Activated T-cell treated with anti-CD3 and anti-CD28 coated beads, Interleukin-2, amount 50 U/mL, for 72 hours (primary cell): Measurements from ENCODE around the gene ITGB3. TPM values are rescaled to one million over a fixed set of nuclear protein-coding genes. Genes with fewer than 3 reads are reported as not detected.

Experiments used
- ATAC-seq, 2 donors: fragments of 150-1000 bp; cut with Tn5 transposase; replicated peaks in 1 of 2; 2 replicates each; pipeline ENCODE4 v1.10.0; 2021; ENCODE audit warnings: moderate library complexity in 2 of 2, mild to moderate bottlenecking in 1 of 2
- DNase-seq, 2 donors: peaks; one replicate each; pipeline ENCODE4 v3.0.0; 2021 to 2022; ENCODE audit warnings: mixed read lengths in 1 of 2
- H3K27ac Mint-ChIP-seq: one replicate; pipeline ENCODE4 v1.8.0; 2022; ENCODE audit warnings: mild to moderate bottlenecking, moderate library complexity, mixed read lengths
- H3K27me3 Mint-ChIP-seq: one replicate; pipeline ENCODE4 v1.8.0; 2022; ENCODE audit warnings: low read depth, mixed read lengths
- H3K36me3 Mint-ChIP-seq, 2 donors: one replicate each; pipeline ENCODE4 v1.8.0; 2022; ENCODE audit warnings: mixed read lengths in 2 of 2, mild to moderate bottlenecking in 1 of 2; ENCODE audit not compliant: insufficient read depth in 2 of 2
- H3K4me1 Mint-ChIP-seq: one replicate; pipeline ENCODE4 v1.8.0; 2022; ENCODE audit warnings: low read depth, mixed read lengths
- H3K4me3 Mint-ChIP-seq, 2 donors: one replicate each; pipeline ENCODE4 v1.8.0; 2022; ENCODE audit warnings: mild to moderate bottlenecking in 2 of 2, mixed read lengths in 2 of 2, moderate library complexity in 2 of 2
- H3K9me3 Mint-ChIP-seq, 2 donors: one replicate each; pipeline ENCODE4 v1.8.0; 2022; ENCODE audit warnings: mixed read lengths in 2 of 2
- total RNA-seq, 2 donors: library from RNA; stranded (reverse); gene quantifications; one replicate each; pipeline ENCODE4 v1.2.3, GENCODE V29; 2022

ITGB3 gene
- total RNA-seq, 2 donors from 2014 or later = not detected

DNA sequence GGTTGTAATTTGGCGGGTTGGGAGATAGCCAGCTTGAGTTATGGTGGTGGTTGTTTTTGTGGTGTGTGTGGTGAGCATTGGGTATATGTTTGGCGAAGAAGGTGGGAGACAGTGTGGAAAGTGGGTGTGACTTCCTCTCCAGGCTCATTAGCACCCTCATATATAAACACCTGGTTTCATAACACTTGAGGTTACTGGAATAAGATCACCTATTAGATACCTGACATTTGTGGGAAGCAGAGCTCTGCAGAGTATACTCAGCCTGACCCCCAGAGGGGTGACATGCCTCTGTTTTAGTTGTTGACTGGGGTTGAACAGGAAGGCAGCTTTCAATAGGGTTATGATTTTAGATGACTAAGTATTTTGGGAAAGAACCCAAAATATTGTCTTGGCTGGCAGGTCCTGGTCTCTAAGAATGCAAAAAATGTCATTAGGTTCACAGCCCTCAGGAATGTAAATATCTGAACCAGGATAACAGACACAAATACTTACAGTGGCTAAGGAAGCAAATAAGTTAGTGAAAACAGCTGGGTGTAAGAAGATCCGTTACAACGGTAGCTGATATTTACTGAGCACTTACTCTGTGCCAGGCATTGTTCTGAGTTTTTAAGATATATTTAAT, 51.8 kb downstream of the ITGB3 start:
- Mint-ChIP-seq H3K27ac (no peak overlapping the region), H3K4me1 (peaks cover 19% of the 10 kb centered on the region), H3K9me3 (peaks cover 0 to 4% of the 10 kb centered on the region in 2 donors), H3K36me3 (peaks cover 0 to 6% of the 10 kb centered on the region in 2 donors), H3K27me3 (peaks cover 5% of the 10 kb centered on the region), H3K4me3 (no peak overlapping the region)
- DNase-seq = no peak
- peak in 1 of 2 donors; percentile 25 for ATAC-seq

DNA sequence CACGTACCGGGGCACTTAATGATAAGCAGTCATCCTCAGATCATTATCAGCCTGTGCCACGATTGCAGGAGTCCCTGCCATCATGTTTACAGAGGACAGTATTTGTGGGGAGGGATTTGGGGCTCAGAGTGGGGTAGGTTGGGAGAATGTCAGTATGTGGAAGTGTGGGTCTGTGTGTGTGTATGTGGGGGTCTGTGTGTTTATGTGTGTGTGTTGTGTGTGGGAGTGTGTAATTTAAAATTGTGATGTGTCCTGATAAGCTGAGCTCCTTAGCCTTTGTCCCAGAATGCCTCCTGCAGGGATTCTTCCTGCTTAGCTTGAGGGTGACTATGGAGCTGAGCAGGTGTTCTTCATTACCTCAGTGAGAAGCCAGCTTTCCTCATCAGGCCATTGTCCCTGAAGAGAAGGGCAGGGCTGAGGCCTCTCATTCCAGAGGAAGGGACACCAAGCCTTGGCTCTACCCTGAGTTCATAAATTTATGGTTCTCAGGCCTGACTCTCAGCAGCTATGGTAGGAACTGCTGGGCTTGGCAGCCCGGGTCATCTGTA, 56.6 kb downstream of the ITGB3 start:
- Mint-ChIP-seq H3K27me3 (peaks cover 5% of the 10 kb centered on the region), H3K27ac (no peak overlapping the region), H3K4me1 (peaks cover 6% of the 10 kb centered on the region), H3K9me3 (no peaks in the 10 kb centered on the region), H3K36me3 (no peaks in the 10 kb centered on the region), H3K4me3 (no peak overlapping the region)
- ATAC-seq (no peak), DNase-seq (no peak)

- no peaks in the 10 kb centered on the region for H3K36me3 Mint-ChIP-seq
- H3K4me3 Mint-ChIP-seq = no peak overlapping the region
- ATAC-seq (no peak), DNase-seq (no peak)
- H3K9me3 Mint-ChIP-seq = no peaks in the 10 kb centered on the region
- H3K27me3 Mint-ChIP-seq = peaks cover 5% of the 10 kb centered on the region
- no peak overlapping the region for H3K27ac Mint-ChIP-seq
- H3K4me1 Mint-ChIP-seq = no peaks in the 10 kb centered on the region
Observed at GRCh38 chr17:47311420-47311819, 57.8 kb downstream of the ITGB3 start.

- no peaks in the 10 kb centered on the region for H3K9me3 Mint-ChIP-seq
- peak; percentile 11 to 28 for DNase-seq
- H3K27me3 Mint-ChIP-seq = no peaks in the 10 kb centered on the region
- no peaks in the 10 kb centered on the region for H3K4me1 Mint-ChIP-seq
- H3K27ac Mint-ChIP-seq = no peak overlapping the region
- H3K4me3 Mint-ChIP-seq = no peak overlapping the region
- no peaks in the 10 kb centered on the region for H3K36me3 Mint-ChIP-seq
- peak; percentile 65 to 70 for ATAC-seq
Observed at GRCh38 chr17:47315451-47316266, 62.0 kb downstream of the ITGB3 start.

DNA sequence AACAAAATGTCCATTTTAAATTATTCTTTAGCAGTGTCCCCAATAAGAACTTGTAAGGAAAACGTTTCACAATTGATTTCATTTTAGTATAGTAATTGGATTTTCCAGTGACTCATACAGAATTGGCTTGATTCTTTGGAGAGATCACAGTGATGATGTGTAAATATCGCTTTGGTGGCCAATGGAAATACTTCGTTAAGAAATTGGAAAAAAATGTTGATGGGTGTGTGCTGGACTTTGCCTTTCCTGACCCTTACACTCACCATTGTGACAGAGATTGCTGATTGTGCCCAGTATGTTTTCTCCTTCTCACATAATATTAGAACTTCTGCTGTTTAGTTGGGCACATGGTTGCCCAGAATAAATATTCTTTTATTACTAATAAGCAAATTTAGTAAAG, 62.7 kb downstream of the ITGB3 start:
- H3K27ac Mint-ChIP-seq = no peak overlapping the region
- no peak overlapping the region for H3K4me3 Mint-ChIP-seq
- no peak for ATAC-seq
- H3K36me3 Mint-ChIP-seq = no peaks in the 10 kb centered on the region
- no peaks in the 10 kb centered on the region for H3K27me3 Mint-ChIP-seq
- no peak for DNase-seq
- H3K9me3 Mint-ChIP-seq = no peaks in the 10 kb centered on the region
- H3K4me1 Mint-ChIP-seq = no peaks in the 10 kb centered on the region

GRCh38 chr17:47317119-47317518, 63.5 kb downstream of the ITGB3 start:
- H3K27me3 Mint-ChIP-seq = no peaks in the 10 kb centered on the region
- H3K36me3 Mint-ChIP-seq = no peaks in the 10 kb centered on the region
- no peak for ATAC-seq
- no peaks in the 10 kb centered on the region for H3K9me3 Mint-ChIP-seq
- no peak overlapping the region for H3K4me3 Mint-ChIP-seq
- no peak overlapping the region for H3K27ac Mint-ChIP-seq
- no peak for DNase-seq
- H3K4me1 Mint-ChIP-seq = no peaks in the 10 kb centered on the region

GRCh38 chr17:47318197-47318918, 64.7 kb downstream of the ITGB3 start:
- Mint-ChIP-seq H3K27ac (no peak overlapping the region), H3K4me3 (no peak overlapping the region), H3K27me3 (peaks cover 12% of the 10 kb centered on the region), H3K9me3 (no peaks in the 10 kb centered on the region), H3K36me3 (no peaks in the 10 kb centered on the region), H3K4me1 (no peaks in the 10 kb centered on the region)
- DNase-seq (no peak), ATAC-seq (no peak)

- Mint-ChIP-seq H3K27me3 (peaks cover 13% of the 10 kb centered on the region), H3K9me3 (no peaks in the 10 kb centered on the region), H3K27ac (no peak overlapping the region), H3K36me3 (peaks cover 2 to 3% of the 10 kb centered on the region in 2 donors), H3K4me1 (peaks cover 10% of the 10 kb centered on the region), H3K4me3 (no peak overlapping the region)
- DNase-seq (no peak), ATAC-seq (no peak)
Observed at GRCh38 chr17:47320879-47321502, 67.4 kb downstream of the ITGB3 start.

- Mint-ChIP-seq H3K27me3 (peaks cover 13% of the 10 kb centered on the region), H3K4me3 (peak within 1 kb of the TSS; percentile 97 to 98), H3K36me3 (peaks cover 2 to 3% of the 10 kb centered on the region in 2 donors), H3K9me3 (no peaks in the 10 kb centered on the region), H3K4me1 (peaks cover 10% of the 10 kb centered on the region), H3K27ac (peak within 1 kb of the TSS; percentile 92)
- DNase-seq (peak; percentile 88), ATAC-seq (peak; percentile 89 to 95)
Observed at GRCh38 chr17:47323382-47324223, 70.0 kb downstream of the ITGB3 start, which contains the start of gene EFCAB13. EFCAB13 (plus strand) TSS chr17:47323955; CDS start chr17:47328354, 4,399 bp downstream.

GRCh38 chr17:47324224-47325020, 70.8 kb downstream of the ITGB3 start:
- Mint-ChIP-seq H3K27me3 (peaks cover 13% of the 10 kb centered on the region), H3K27ac (peak overlapping the region; percentile 92), H3K9me3 (no peaks in the 10 kb centered on the region), H3K4me1 (peaks cover 10% of the 10 kb centered on the region), H3K36me3 (peaks cover 2 to 3% of the 10 kb centered on the region in 2 donors), H3K4me3 (peak overlapping the region; percentile 97 to 98)
- peak; percentile 56 to 58 for DNase-seq
- peak; percentile 53 to 72 for ATAC-seq

DNA sequence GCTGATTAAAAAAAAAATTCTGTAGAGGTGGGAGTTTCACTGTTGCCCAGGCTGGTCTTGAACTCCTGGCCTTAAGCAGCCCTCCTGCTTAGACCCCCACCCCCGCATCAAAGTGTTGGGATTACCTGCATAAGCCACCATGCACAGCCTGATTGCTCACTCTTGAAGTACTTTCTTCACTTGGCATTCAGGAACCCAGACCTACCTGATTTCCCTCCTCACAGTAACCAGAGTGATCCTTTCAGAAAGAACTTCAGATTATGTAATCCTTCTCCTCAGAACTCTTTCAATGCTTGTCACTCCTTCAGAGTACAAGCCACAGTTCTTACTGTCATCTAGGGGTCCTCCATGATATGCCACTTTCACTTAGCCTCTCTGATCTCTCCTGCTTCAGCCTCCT, 71.5 kb downstream of the ITGB3 start:
- H3K36me3 Mint-ChIP-seq = peaks cover 2 to 3% of the 10 kb centered on the region in 2 donors
- no peak overlapping the region for H3K27ac Mint-ChIP-seq
- DNase-seq = no peak
- peak overlapping the region; percentile 42 to 98 for H3K4me3 Mint-ChIP-seq
- no peaks in the 10 kb centered on the region for H3K9me3 Mint-ChIP-seq
- peaks cover 10% of the 10 kb centered on the region for H3K4me1 Mint-ChIP-seq
- ATAC-seq = no peak
- peaks cover 13% of the 10 kb centered on the region for H3K27me3 Mint-ChIP-seq
